ENCODE results near the gene COA7.

The COA7 gene

DNA sequence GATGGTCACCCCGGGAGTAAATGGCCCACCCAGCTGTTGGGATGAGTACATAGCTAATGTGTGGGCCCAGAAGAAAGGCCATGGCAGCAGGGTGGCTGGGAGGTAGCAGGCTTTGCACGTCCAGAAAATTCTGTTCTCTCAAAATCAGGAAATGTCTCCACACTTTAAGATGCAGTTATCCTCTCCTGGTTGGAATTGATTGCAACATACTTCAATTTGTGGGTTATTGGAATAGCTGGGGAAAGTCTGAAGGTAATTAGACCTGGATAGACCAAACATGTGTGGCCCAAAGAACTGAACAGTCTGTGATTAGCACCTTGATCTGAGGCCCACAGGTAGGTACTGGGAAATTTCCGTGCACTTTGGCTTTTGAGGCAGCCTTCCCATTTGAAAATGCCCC, 30.2 kb downstream of the COA7 start:
- H3K4me2 ChIP-seq (ENCODE audit: low read depth, low read length, poor library complexity, severe bottlenecking) = no peak overlapping the region
- peaks cover 7% of the 10 kb centered on the region; the same call in 1 of the 2 replicates for H3K36me3 ChIP-seq (ENCODE audit: low read length)
- H2AFZ ChIP-seq (ENCODE audit: low read depth, low read length, severe bottlenecking) = no peak overlapping the region
- no peaks in the 10 kb centered on the region for H3K9me2 ChIP-seq (replicated peaks; ENCODE audit: insufficient read depth, low read length)
- no peaks in the 10 kb centered on the region for H3K9me3 ChIP-seq (ENCODE audit: insufficient read depth, low read length)
- H3K79me2 ChIP-seq (ENCODE audit: insufficient read depth, low read length) = no peaks in the 10 kb centered on the region
- no peak overlapping the region for H3K27ac ChIP-seq (ENCODE audit: low read depth, low read length)
- H3K27me3 ChIP-seq (ENCODE audit: low read length) = no peaks in the 10 kb centered on the region
- no peak for TF ChIP-seq EZH2phosphoT487 (conservative IDR thresholded peaks at IDR 0.05; ENCODE audit: low read length)
- TF ChIP-seq, protein P1, sequence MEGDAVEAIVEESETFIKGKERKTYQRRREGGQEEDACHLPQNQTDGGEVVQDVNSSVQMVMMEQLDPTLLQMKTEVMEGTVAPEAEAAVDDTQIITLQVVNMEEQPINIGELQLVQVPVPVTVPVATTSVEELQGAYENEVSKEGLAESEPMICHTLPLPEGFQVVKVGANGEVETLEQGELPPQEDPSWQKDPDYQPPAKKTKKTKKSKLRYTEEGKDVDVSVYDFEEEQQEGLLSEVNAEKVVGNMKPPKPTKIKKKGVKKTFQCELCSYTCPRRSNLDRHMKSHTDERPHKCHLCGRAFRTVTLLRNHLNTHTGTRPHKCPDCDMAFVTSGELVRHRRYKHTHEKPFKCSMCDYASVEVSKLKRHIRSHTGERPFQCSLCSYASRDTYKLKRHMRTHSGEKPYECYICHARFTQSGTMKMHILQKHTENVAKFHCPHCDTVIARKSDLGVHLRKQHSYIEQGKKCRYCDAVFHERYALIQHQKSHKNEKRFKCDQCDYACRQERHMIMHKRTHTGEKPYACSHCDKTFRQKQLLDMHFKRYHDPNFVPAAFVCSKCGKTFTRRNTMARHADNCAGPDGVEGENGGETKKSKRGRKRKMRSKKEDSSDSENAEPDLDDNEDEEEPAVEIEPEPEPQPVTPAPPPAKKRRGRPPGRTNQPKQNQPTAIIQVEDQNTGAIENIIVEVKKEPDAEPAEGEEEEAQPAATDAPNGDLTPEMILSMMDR (IDR thresholded peaks at IDR 0.05; ENCODE audit: insufficient read depth, low read length, poor library complexity, severe bottlenecking) = no peak
- no peaks in the 10 kb centered on the region for H4K20me1 ChIP-seq (ENCODE audit: low read depth, low read length)
- no peaks in the 10 kb centered on the region for H3F3A ChIP-seq (ENCODE audit: insufficient read depth)
- H3K4me3 ChIP-seq (ENCODE audit: insufficient read depth, low read length, poor library complexity, severe bottlenecking) = no peak overlapping the region
- H3K9ac ChIP-seq (ENCODE audit: low read length) = no peak overlapping the region

DNA sequence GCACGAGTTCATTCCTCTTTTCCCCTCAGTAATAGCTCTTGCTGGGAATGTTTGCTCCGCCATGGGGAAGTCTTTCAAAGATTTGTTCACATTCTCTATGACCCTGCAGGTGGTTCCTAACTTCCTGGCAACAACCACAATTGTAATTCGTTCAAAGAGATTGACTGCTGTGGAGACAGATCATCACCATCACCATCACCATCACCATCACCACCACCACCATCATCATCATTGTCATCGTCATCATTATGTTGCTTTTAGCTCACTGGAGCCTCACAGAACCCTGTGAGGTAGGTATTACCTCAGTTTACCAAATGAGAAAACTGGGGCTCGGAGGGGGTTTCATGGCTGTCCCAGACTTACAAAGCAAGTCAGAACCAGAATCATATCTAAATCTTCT, 30.9 kb downstream of the COA7 start:
- Histone ChIP-seq H4K20me1 (ENCODE audit: low read depth, low read length) (no peaks in the 10 kb centered on the region), H3F3A (ENCODE audit: insufficient read depth) (no peaks in the 10 kb centered on the region), H2AFZ (ENCODE audit: low read depth, low read length, severe bottlenecking) (no peak overlapping the region), H3K9me2 (replicated peaks; ENCODE audit: insufficient read depth, low read length) (no peaks in the 10 kb centered on the region), H3K9me3 (ENCODE audit: insufficient read depth, low read length) (no peaks in the 10 kb centered on the region), H3K4me3 (ENCODE audit: insufficient read depth, low read length, poor library complexity, severe bottlenecking) (no peak overlapping the region), H3K9ac (ENCODE audit: low read length) (no peak overlapping the region), H3K79me2 (ENCODE audit: insufficient read depth, low read length) (no peaks in the 10 kb centered on the region), H3K27ac (ENCODE audit: low read depth, low read length) (no peak overlapping the region), H3K36me3 (ENCODE audit: low read length) (peaks cover 7% of the 10 kb centered on the region; the same call in 1 of the 2 replicates), H3K27me3 (ENCODE audit: low read length) (no peaks in the 10 kb centered on the region), H3K4me2 (ENCODE audit: low read depth, low read length, poor library complexity, severe bottlenecking) (no peak overlapping the region)
- no peak for TF ChIP-seq EZH2phosphoT487 (conservative IDR thresholded peaks at IDR 0.05; ENCODE audit: low read length)
- TF ChIP-seq, protein P1 (IDR thresholded peaks at IDR 0.05; ENCODE audit: insufficient read depth, low read length, poor library complexity, severe bottlenecking) = no peak

GRCh38 chr1:52665006-52665941, 32.9 kb downstream of the COA7 start:
- Histone ChIP-seq H3K79me2 (ENCODE audit: insufficient read depth, low read length) (no peaks in the 10 kb centered on the region), H3K27ac (ENCODE audit: low read depth, low read length) (no peak overlapping the region), H3K27me3 (ENCODE audit: low read length) (no peaks in the 10 kb centered on the region), H3F3A (ENCODE audit: insufficient read depth) (no peaks in the 10 kb centered on the region), H3K4me3 (ENCODE audit: insufficient read depth, low read length, poor library complexity, severe bottlenecking) (no peak overlapping the region), H2AFZ (ENCODE audit: low read depth, low read length, severe bottlenecking) (no peak overlapping the region), H3K36me3 (ENCODE audit: low read length) (peaks cover 7% of the 10 kb centered on the region; the same call in 1 of the 2 replicates), H3K4me2 (ENCODE audit: low read depth, low read length, poor library complexity, severe bottlenecking) (no peak overlapping the region), H3K9me3 (ENCODE audit: insufficient read depth, low read length) (no peaks in the 10 kb centered on the region), H3K9me2 (replicated peaks; ENCODE audit: insufficient read depth, low read length) (no peaks in the 10 kb centered on the region), H4K20me1 (ENCODE audit: low read depth, low read length) (no peaks in the 10 kb centered on the region), H3K9ac (ENCODE audit: low read length) (no peak overlapping the region)
- no peak for TF ChIP-seq EZH2phosphoT487 (conservative IDR thresholded peaks at IDR 0.05; ENCODE audit: low read length)
- TF ChIP-seq, protein P1 (IDR thresholded peaks at IDR 0.05; ENCODE audit: insufficient read depth, low read length, poor library complexity, severe bottlenecking) = no peak

All from SU-DHL-6 (cell line).